HG03135 (cell line): ENCODE data around the gene IRF3.
A peak's percentile ranks its signal among the peaks of the same experiment; 100 is the strongest.

Experiments used
- ATAC-seq: cut with Tn5 transposase; IDR thresholded peaks from one replicate; pipeline ENCODE4 v1.9.1; 2021; ENCODE audit warnings: mild to moderate bottlenecking, moderate library complexity; ENCODE audit not compliant: unreplicated experiment

IRF3 gene

GRCh38 chr19:49672131-49672919, 6.7 kb upstream of the IRF3 start:
- no peak for ATAC-seq

- no peak for ATAC-seq
Observed at GRCh38 chr19:49669516-49669915, 3.9 kb upstream of the IRF3 start.

GRCh38 chr19:49667473-49667872, 1.8 kb upstream of the IRF3 start:
- no peak for ATAC-seq

GRCh38 chr19:49666120-49666444, 425 bp upstream of the IRF3 start:
- ATAC-seq: no peak

- no peak for ATAC-seq
Observed at GRCh38 chr19:49665036-49665350, 664 bp downstream of the IRF3 start.

GRCh38 chr19:49664171-49665035, 1.3 kb downstream of the IRF3 start:
- ATAC-seq: peak; percentile 33

DNA sequence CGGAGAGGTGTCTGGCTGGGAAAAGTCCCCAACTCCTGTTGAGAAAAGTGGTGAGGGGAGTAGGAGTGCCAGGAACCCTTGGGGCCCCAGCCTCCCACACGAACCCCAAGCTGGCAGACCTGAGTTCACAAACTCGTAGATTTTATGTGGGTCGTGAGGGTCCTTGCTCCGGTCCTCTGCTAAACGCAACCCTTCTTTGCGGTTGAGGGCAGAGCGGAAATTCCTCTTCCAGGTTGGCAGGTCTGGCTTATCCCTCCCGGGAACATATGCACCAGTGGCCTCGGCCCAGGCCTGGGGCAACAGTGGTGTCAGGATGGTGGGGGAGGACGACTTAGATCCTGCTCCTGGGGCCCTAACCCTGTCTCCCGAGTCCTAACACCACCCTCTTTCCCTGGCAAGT, 2.4 kb downstream of the IRF3 start:
- no peak for ATAC-seq

GRCh38 chr19:49662011-49662410, 3.6 kb downstream of the IRF3 start:
- ATAC-seq: no peak

DNA sequence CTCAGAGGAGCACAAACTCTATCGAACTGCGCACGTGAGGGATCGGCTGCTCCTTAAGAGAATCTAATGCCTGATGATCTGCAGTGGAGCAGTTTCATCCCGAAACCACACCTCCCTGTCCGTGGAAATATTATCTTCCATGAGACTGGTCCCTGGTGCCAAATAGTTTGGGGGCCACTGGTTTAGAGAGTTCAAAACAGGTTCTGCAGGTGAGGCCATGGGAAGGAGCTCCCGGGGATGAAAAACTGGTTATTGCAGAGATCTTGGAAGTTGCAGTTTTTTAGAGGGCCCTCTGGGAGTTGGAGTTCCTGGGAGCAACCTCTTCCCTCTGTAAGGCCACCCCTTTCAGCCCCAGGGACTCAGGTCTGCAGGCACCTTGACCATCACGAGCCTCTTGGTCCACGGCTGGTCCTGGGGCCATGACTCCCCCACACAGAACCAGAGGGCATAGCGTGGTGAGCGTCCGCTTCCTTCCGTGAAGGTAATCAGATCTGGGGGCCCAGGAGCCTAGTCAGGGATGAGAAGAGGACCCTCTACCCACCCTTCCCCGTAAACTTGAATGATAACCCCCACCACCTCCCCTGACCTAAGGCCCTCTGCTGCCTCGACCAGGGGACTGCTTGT, 5.2 kb downstream of the IRF3 start:
- no peak for ATAC-seq

DNA sequence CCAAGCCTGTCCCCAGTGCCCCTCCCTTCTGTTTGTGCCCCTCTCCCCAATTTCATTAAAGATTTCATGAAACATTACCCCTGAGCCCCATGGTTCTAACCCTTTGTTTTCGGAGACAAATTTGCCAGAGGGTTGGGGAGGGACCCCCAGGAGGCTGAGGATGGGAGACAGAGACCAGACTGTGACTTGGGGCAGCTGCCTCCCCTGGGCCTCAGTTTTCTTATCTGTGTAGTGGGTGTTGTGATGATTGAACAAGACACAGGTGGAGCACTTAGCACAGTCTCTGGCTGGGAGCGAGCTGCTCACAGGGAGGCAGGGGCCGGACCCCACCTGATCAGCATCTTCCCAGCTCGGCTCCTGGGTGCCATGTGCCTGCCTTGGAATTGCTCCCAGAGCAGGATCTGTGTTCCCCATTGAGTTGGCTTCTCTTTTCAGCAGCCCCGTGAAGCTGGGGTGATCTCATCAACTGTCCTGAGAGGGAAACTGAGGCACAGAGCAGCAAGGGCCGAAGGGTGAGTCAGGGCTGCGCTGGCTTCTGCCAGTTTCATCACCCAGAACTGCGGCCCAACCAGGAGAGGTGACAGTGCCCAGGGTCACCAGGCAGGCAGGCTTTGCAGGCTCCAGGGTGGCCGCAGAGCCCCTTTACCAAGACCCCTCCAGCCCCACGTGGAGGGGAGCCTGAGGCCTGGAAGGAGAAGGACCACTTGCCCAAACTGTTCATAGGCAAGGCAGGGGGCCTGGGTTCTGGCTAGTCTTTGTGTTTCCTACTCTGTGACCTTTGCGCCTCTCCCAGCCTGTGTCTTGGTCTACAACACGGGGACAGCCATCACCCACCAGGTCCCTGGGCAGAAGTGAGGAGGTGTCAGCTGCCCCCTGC, 6.9 kb downstream of the IRF3 start:
- ATAC-seq: no peak

DNA sequence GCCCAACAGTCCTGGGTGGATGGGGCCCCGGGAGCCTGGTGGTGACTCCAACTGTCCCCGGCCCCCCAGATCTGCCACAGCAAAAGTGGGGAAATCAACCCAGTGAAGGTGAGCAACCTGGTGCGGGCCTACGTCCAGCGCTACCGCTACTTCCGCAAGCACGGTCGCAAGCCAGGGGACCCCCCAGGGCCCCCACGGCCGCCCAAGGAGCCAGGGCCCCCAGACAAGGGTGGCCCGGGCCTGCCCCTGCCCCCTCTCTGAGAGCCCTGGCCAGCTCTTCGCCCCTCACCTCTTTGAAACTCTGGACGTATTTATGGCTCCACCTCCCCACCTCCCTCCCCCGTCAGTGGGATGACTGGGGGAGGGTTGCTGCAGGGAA, 7.5 kb downstream of the IRF3 start:
- ATAC-seq: no peak

DNA sequence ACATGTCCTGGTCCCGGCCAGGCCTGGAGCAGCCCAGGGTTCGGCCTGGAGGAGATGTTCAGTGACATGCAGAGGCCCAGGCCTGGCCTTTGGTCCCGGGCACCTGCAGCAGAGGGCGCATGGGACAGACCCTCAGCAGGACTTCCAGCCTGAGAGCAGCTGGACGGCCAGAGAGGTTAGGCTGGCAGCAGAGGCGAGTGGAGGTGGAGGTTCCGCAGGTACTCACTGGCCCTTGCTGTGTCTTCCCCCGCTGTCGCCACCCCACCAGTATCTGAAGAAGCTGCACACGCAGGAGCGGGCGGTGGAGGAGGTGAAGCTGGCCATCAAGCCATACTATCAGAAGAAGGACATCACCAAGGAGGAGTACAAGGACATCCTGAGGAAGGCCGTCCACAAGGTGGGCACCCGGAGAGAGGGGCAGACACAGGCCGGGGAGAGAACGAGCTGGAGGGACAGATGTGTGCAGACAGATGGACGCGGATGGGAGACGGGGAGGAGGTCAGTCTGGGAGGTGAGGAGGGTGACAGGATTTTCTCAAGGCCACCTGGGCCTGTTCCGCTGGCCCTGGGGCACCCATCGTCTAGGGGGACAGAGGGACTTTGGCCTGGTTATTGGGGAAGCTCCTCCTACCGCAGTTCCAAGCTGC, 8.0 kb downstream of the IRF3 start:
- no peak for ATAC-seq

DNA sequence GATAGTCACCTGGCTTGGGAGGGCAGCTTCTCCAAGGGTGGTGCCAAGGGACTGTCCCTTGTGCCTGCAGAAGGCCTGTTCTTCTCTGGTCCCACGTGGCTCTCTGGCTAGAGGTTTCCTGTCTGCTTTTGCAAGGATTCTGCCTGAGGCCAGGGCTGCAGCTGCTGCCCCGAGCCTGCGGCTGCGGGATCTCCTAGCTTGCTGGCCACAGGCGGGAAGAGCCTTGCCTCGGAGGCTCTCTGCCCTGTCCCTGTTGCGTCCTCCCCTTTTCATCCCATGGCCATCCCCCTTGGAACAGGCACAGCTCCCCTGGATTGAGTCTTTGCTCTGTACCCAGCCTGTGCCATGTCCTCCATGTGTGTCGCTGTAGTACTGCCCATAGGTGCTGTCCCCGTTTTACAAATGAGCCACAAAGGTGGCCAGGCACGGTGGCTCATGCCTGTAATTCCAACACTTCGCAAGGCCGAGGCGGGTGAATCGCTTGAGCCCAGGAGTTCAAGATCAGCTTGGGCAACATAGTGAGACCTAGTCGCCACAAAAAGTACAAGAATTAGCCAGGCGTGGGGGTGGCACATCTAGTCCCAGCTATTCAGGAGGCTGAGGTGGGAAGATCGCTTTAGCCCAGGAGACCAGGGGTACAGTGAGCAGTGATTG, 9.1 kb downstream of the IRF3 start:
- no peak for ATAC-seq

DNA sequence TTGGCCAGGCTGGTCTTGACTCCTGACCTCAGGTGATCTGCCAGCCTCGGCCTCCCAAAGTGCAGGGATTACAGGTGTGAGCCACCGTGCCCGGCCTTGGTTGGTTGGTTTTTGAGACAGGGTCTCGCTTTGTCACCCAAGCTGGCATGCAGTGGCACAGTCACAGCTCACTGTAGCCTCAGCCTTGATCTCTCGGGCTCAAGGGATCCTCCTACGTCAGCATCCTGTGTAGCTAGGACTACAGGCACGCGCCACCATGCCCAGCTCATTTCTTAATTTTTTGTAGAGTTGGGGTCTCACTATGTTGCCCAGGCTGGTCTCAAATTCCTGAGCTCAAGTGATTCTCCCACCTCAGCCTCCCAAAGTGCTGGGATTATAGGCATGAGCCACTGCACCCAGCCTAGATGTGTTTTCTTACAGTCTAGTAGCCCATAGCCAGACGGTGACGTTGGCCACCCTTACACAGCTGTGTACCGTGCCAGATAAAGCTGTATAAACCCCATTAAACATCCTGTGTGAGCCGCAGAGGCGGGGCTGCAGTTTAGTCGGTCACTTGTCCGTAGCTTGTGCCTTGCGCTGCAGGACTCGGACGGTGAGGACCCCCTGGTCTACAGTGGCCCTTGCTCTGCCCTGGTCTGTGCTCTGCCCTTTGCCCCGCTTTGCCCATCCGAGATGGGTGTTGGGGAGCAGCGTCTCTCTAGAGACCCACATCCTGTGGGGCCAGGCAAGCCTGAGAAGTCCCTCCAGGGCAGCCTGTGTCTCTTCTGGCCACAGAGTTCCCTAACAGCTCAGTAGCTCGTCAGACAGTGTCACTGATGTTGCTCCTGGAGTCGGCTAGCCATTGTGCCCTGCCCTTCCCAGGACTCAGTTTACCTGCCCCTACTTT, 9.8 kb downstream of the IRF3 start:
- ATAC-seq: no peak

DNA sequence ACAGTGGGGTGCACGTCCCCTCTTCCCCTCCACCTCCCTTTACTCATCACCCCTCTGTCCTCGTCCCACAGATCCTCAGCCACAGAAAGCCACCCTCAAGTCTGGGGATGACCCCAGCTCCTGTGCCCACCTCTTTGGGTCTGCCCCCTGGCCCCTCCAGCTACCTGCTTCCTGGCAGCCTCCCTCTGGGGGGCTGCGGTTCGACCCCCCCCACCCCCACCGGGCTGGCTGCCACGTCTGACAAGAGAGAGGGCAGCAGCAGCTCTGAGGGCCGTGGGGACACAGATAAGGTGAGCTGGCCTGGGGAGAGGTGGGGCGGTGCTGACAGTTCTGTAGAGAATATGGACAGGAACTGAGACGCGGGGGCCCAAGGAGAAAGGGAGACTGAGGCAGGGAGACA, 11.1 kb downstream of the IRF3 start:
- no peak for ATAC-seq

GRCh38 chr19:49653466-49653806, 12.2 kb downstream of the IRF3 start:
- ATAC-seq: no peak

- ATAC-seq: no peak
Observed at GRCh38 chr19:49652551-49653465, 12.8 kb downstream of the IRF3 start.
